Testis (tissue), 3 donors: ENCODE results near the gene MSL3. TPM values are rescaled to one million over a fixed set of nuclear protein-coding genes. Genes with fewer than 3 reads are reported as not detected.

Source experiments
- DNase-seq: peaks from one replicate; pipeline ENCODE4 v3.0.0-alpha.2; 2019
- H3K27ac ChIP-seq, 2 donors: fragments of 200-600 bp; sonication (generic); one replicate each; pipeline ENCODE4 v1.5.1; 2019
- H3K27me3 ChIP-seq: fragments of 200-600 bp; sonication (generic); one replicate; pipeline ENCODE4 v1.5.1; 2019
- H3K36me3 ChIP-seq: fragments of 200-600 bp; sonication (generic); one replicate; pipeline ENCODE4 v1.5.1; 2017; ENCODE audit warnings: low read depth; ENCODE audit errors: missing control alignments
- H3K4me1 ChIP-seq: fragments of 200-600 bp; sonication (generic); one replicate; pipeline ENCODE4 v1.5.1; 2019
- H3K4me3 ChIP-seq, 2 donors: fragments of 200-600 bp; sonication (generic); one replicate each; pipeline ENCODE4 v1.5.1; 2017 to 2019
- H3K9me3 ChIP-seq: fragments of 200-600 bp; sonication (generic); one replicate; pipeline ENCODE4 v1.5.1; 2017
- CTCF ChIP-seq, 3 experiments: fragments of 450-650 bp in 2 of 3; fragments of 200-600 bp in 1 of 3; sonication (generic) in 1 of 3; IDR thresholded peaks; one replicate each; pipeline ENCODE4 v1.5.1; 2016 to 2019; ENCODE audit warnings: antibody characterized with exemption in 3 of 3, mild to moderate bottlenecking in 2 of 3, moderate library complexity in 1 of 3
- POLR2A ChIP-seq: fragments of 450-650 bp; IDR thresholded peaks from one replicate; pipeline ENCODE4 v1.6.1; 2017; ENCODE audit warnings: antibody characterized with exemption, mild to moderate bottlenecking, moderate library complexity
- WGBS, 2 donors: methylation state at CpG; one replicate each; pipeline ENCODE4 v1.1.5; 2018; 5-methylcytosine and 5-hydroxymethylcytosine counted together
- intact Hi-C: fragments of 100-400 bp; cut with DNase I; formaldehyde crosslinking; loops from one replicate; pipeline ENCODE4 v1.15.1; 2023; ENCODE audit warnings: low total_unique reads
- polyA plus RNA-seq: library from polyadenylated mRNA; stranded (reverse); fragments of 350-450 nt; fragmentation: Illumina TruSeq; extraction: RNeasy Lipid Tissue Mini Kit (QIAGEN cat#74804); gene quantifications from one replicate; pipeline ENCODE4 v1.2.3, GENCODE V29; 2014; ENCODE audit warnings: low read depth, low replicate concordance; ENCODE audit not compliant: insufficient read depth
- total RNA-seq, 2 donors: library from RNA; depleted of rRNA; stranded (reverse); fragments of >200 nt; gene quantifications; one replicate each; pipeline ENCODE4 v1.2.3, GENCODE V29; 2016

MSL3 gene
- total and polyA plus RNA-seq, 3 donors from 2014 or later: 34.5 to 49.9 (median 47.6) TPM

DNA sequence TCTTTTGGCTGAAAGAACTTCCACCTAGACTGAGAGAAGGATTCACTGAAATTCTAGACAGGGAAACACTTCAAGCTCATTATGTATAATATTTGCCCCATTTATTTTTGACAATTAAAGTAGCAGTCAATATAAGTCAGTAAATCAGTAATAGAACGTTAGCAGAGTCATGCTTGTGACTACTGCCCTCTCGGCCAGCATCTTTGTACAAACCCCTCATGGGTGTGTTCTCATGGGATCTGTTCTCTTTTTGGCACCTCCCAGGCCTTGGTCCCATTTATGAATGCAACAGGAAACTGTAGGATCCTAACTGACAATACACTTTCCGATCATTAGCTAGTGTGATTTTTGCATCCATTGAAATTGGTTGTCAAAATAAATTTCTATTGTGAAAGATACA, 2.9 kb downstream of the MSL3 start:
- WGBS, 2 donors: 75 to 78% methylated on average over 3 of the region's 3 CpGs

GRCh38 chrX:11764602-11765067, 6.6 kb downstream of the MSL3 start:
- H3K36me3 ChIP-seq: no peaks in the 10 kb centered on the region
- WGBS, 2 donors: 82 to 85% methylated on average over 6 to 8 of the region's 8 CpGs
- H3K27me3 ChIP-seq: no peaks in the 10 kb centered on the region
- H3K4me1 ChIP-seq: no peaks in the 10 kb centered on the region
- no peaks in the 10 kb centered on the region for H3K9me3 ChIP-seq
- no peak for TF ChIP-seq CTCF (IDR thresholded peaks at IDR 0.05)
- no peak for TF ChIP-seq POLR2A
- H3K27ac ChIP-seq: no peak overlapping the region
- DNase-seq: no peak
- no peak overlapping the region for H3K4me3 ChIP-seq
- intact Hi-C loops: no loop called here

More for the DNA sequence above, 2.9 kb downstream of the MSL3 start:
- Histone ChIP-seq H3K4me3 (no peak overlapping the region), H3K36me3 (no peaks in the 10 kb centered on the region), H3K27me3 (no peaks in the 10 kb centered on the region), H3K4me1 (no peaks in the 10 kb centered on the region), H3K9me3 (no peaks in the 10 kb centered on the region), H3K27ac (no peak overlapping the region)
- intact Hi-C loops: no loop called here
- TF ChIP-seq POLR2A (no peak), CTCF (IDR thresholded peaks at IDR 0.05) (no peak)
- DNase-seq: no peak

DNA sequence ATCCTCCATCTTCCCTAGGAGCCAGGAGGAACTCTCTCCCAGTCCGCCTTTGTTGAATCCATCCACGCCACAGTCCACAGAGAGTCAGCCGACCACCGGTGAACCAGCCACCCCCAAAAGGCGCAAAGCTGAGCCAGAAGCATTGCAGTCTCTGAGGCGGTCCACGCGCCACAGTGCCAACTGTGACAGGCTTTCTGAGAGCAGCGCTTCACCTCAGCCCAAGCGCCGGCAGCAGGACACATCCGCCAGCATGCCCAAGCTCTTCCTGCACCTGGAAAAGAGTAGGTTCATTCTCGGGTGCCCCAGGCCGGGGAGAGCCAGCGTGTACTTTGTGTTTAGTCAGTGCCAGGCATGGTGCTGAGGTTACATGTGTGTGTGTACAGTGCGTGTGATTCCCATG, 7.4 kb downstream of the MSL3 start:
- WGBS, 2 donors: 80 to 92% methylated on average over 3 to 16 of the region's 16 CpGs
- H3K4me3 ChIP-seq: no peak overlapping the region
- H3K4me1 ChIP-seq: no peaks in the 10 kb centered on the region
- intact Hi-C loops: no loop called here
- H3K36me3 ChIP-seq: no peaks in the 10 kb centered on the region
- no peaks in the 10 kb centered on the region for H3K27me3 ChIP-seq
- H3K27ac ChIP-seq: no peak overlapping the region
- TF ChIP-seq POLR2A (no peak), CTCF (IDR thresholded peaks at IDR 0.05) (no peak)
- no peaks in the 10 kb centered on the region for H3K9me3 ChIP-seq
- no peak for DNase-seq

- Histone ChIP-seq H3K27ac (no peak overlapping the region), H3K4me1 (no peaks in the 10 kb centered on the region), H3K36me3 (no peaks in the 10 kb centered on the region), H3K4me3 (no peak overlapping the region), H3K9me3 (no peaks in the 10 kb centered on the region), H3K27me3 (no peaks in the 10 kb centered on the region)
- intact Hi-C loops: no loop called here
- TF ChIP-seq POLR2A: no peak
- TF ChIP-seq CTCF (IDR thresholded peaks at IDR 0.05): no peak
- no peak for DNase-seq
- WGBS, 2 donors: 88 to 90% methylated on average over 5 to 9 of the region's 9 CpGs
Measured at GRCh38 chrX:11766487-11766886, 8.4 kb downstream of the MSL3 start.

DNA sequence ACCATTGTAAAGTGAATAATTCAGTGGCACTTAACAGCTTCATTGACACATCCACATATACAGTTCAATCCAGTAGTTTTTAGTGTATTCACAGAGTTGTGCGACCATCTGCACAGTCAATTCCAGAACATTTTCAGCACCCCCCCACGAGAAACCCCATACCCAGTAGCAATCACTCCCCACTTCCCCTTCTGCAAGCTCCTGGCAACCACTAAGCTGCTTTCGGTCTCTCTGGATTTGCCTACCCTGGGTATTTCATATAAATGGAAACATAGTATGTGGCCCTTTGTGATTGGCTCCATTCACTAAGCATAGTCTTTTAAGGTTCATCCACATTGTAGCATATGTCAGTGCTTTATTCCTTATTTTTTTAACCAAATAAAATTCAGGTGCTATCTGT, 10.0 kb downstream of the MSL3 start:
- Histone ChIP-seq H3K36me3 (no peaks in the 10 kb centered on the region), H3K4me3 (no peak overlapping the region), H3K9me3 (no peaks in the 10 kb centered on the region), H3K27ac (no peak overlapping the region), H3K27me3 (no peaks in the 10 kb centered on the region), H3K4me1 (no peaks in the 10 kb centered on the region)
- WGBS, 2 donors: 78 to 81% methylated on average over 3 of the region's 3 CpGs
- DNase-seq: no peak
- TF ChIP-seq CTCF (IDR thresholded peaks at IDR 0.05): no peak
- no peak for TF ChIP-seq POLR2A
- intact Hi-C loops: no loop called here
